Panc1 (cell line): ENCODE results near the gene YPEL3. TPM values are rescaled to one million over a fixed set of nuclear protein-coding genes. Genes with fewer than 3 reads are reported as not detected.

ENCODE experiments used
- ATAC-seq: fragments of 200-7000 bp; cut with Tn5 transposase; 2 replicates; pipeline ENCODE4 v1.9.1; 2020; ENCODE audit warnings: mild to moderate bottlenecking, moderate library complexity
- BruUV-seq: library from RNA; stranded (reverse); fragments of 400-500 nt; replicated peaks from 2 replicates; lab custom pipeline; 2021; lab: Mats Ljungman, UMichigan
- CTCF ChIA-PET: fragments of 300-600 bp; sonication (Branson Sonifier 250); formaldehyde crosslinking; loops from one replicate; lab custom pipeline; 2022; ENCODE audit warnings: antibody characterized with exemption; lab: Charles Lee
- POLR2A ChIA-PET: fragments of 300-600 bp; sonication (Branson Sonifier 250); formaldehyde crosslinking; loops from one replicate; lab custom pipeline; 2022; ENCODE audit warnings: antibody characterized with exemption; lab: Charles Lee
- DNase-seq: peaks from one replicate; pipeline ENCODE4 v3.0.0-alpha.2; 2010; ENCODE audit warnings: low read depth, low spot score
- H3K27ac ChIP-seq: 2 replicates; pipeline ENCODE4 v1.5.1; 2011; ENCODE audit warnings: mild to moderate bottlenecking, low read length, inconsistent platforms
- H3K27me3 ChIP-seq: fragments of 200-500 bp; sonication (Bioruptor generic); 2 replicates; pipeline ENCODE4 v1.6.0; 2014; ENCODE audit warnings: low read length, inconsistent platforms; ENCODE audit not compliant: control insufficient read depth, insufficient read depth
- H3K36me3 ChIP-seq: fragments of 200-500 bp; sonication (Bioruptor generic); 2 replicates; pipeline ENCODE4 v1.5.1; 2014; ENCODE audit warnings: inconsistent platforms, mild to moderate bottlenecking, low read length, moderate library complexity; ENCODE audit not compliant: control insufficient read depth, insufficient read depth
- H3K4me1 ChIP-seq: 2 replicates; pipeline ENCODE4 v1.5.1; 2011; ENCODE audit warnings: inconsistent platforms, mild to moderate bottlenecking, low read length, moderate library complexity; ENCODE audit not compliant: control insufficient read depth, insufficient read depth
- H3K4me3 ChIP-seq, 2 experiments: 2 replicates each; pipeline ENCODE4 v1.5.1; 2011 to 2012; ENCODE audit warnings: low read depth in 2 of 2, low read length in 2 of 2, mild to moderate bottlenecking in 2 of 2, inconsistent platforms in 1 of 2, moderate library complexity in 1 of 2
- H3K9me3 ChIP-seq: fragments of 200-500 bp; sonication (Bioruptor generic); 2 replicates; pipeline ENCODE4 v1.5.1; 2014; ENCODE audit warnings: low read depth, mild to moderate bottlenecking, inconsistent platforms, low read length, moderate library complexity; ENCODE audit not compliant: control insufficient read depth, insufficient read depth
- CTCF ChIP-seq: fragments of 450-650 bp; IDR thresholded peaks from 2 replicates; pipeline ENCODE4 v1.5.1; 2017; ENCODE audit warnings: mild to moderate bottlenecking
- POLR2AphosphoS5 ChIP-seq: IDR thresholded peaks from 2 replicates; pipeline ENCODE4 v1.6.1; 2012; ENCODE audit warnings: mild to moderate bottlenecking, low read depth, low read length, moderate library complexity
- REST ChIP-seq, 2 experiments: IDR thresholded peaks; 2 replicates each; pipeline ENCODE4 v1.6.1; 2011 to 2012; ENCODE audit warnings: low read depth in 2 of 2, control low read depth in 1 of 2, low read length in 1 of 2, mild to moderate bottlenecking in 1 of 2, moderate library complexity in 1 of 2; ENCODE audit not compliant: insufficient read depth in 1 of 2
- SIN3A ChIP-seq: IDR thresholded peaks from 2 replicates; pipeline ENCODE4 v1.6.1; 2012; ENCODE audit warnings: low read depth, mild to moderate bottlenecking, low read length, moderate library complexity, borderline replicate concordance; ENCODE audit not compliant: insufficient read depth
- TCF7L2 ChIP-seq: IDR thresholded peaks from 2 replicates; pipeline ENCODE4 v1.6.1; 2011; ENCODE audit warnings: mild to moderate bottlenecking, low read depth, low read length, inconsistent platforms
- in situ Hi-C: cut with HindIII; loops from 2 replicates; pipeline ENCODE4 v1.10.0; 2016; ENCODE audit warnings: low sequenced_read_pairs, low pct_unique_long_range_greater_than_20kb
- intact Hi-C: fragments of 100-400 bp; cut with micrococcal nuclease; formaldehyde crosslinking; loops from one replicate; pipeline ENCODE4 v1.10.0; 2022; ENCODE audit not compliant: unreplicated experiment
- total RNA-seq: library from RNA; stranded (reverse); gene quantifications from one replicate; pipeline ENCODE4 v1.2.1, GENCODE V29; 2021; ENCODE audit not compliant: unreplicated experiment

Gene YPEL3
- total RNA-seq, 1 experiment from 2014 or later: 0.69 TPM

GRCh38 chr16:30070490-30070889, 25.5 kb downstream of the YPEL3 start:
- H3K27ac ChIP-seq: peak overlapping the region; percentile 68
- no TSS peak for BruUV-seq
- DNase-seq (no peak), ATAC-seq (no peak)
- CTCF ChIA-PET: no interaction called here
- H3K27me3 ChIP-seq: no peaks in the 10 kb centered on the region
- peaks cover 30% of the 10 kb centered on the region for H3K4me1 ChIP-seq
- in situ Hi-C loops: no loop called here
- peak overlapping the region in 1 of 2 experiments; percentile 31; a peak in 1 of 4 replicates for H3K4me3 ChIP-seq
- TF ChIP-seq REST (IDR thresholded peaks at IDR 0.05; ENCODE audit: insufficient read depth in 1 of 2, low read depth in 2 of 2, low read length in 1 of 2): no peak
- no peak for TF ChIP-seq SIN3A
- TF ChIP-seq TCF7L2: no peak
- no peak; the same call in 1 of the 2 replicates for TF ChIP-seq POLR2AphosphoS5
- no peak for TF ChIP-seq CTCF
- H3K36me3 ChIP-seq: peaks cover 35% of the 10 kb centered on the region
- H3K9me3 ChIP-seq: no peaks in the 10 kb centered on the region
- intact Hi-C loops: no loop called here
- POLR2A ChIA-PET: interaction anchor here (0.7 kb wide), 1 partner anchor 87 kb away, joined by 3 read pairs; no protein-coding TSS in a partner anchor

GRCh38 chr16:30069611-30070462, 26.2 kb downstream of the YPEL3 start:
- BruUV-seq: TSS peak; percentile 71
- intact Hi-C loops: no loop called here

More at GRCh38 chr16:30069611-30070462, 26.2 kb downstream of the YPEL3 start:
- Histone ChIP-seq H3K27me3 (no peaks in the 10 kb centered on the region), H3K9me3 (no peaks in the 10 kb centered on the region), H3K27ac (peak overlapping the region; percentile 68; the same call in 1 of the 2 replicates), H3K4me3 (peak overlapping the region; percentile 4 to 31), H3K36me3 (peaks cover 35% of the 10 kb centered on the region), H3K4me1 (peaks cover 30% of the 10 kb centered on the region)
- TF ChIP-seq SIN3A (0 out of 2 replicates have a peak, but pooled peaks have one; percentile 12), REST (IDR thresholded peaks at IDR 0.05; ENCODE audit: insufficient read depth in 1 of 2, low read depth in 2 of 2, low read length in 1 of 2) (no peak), CTCF (no peak)
- in situ Hi-C loops: no loop called here
- POLR2A ChIA-PET: interaction anchor here (0.7 kb wide), 1 partner anchor 87 kb away, joined by 3 read pairs; no protein-coding TSS in a partner anchor
- CTCF ChIA-PET: no interaction called here
- no peak for ATAC-seq
- DNase-seq: no peak
